Measurements from ENCODE around the gene MRPL12.

Gene MRPL12

GRCh38 chr17:81666092-81666341, 37.1 kb upstream of the MRPL12 start:
- Histone ChIP-seq H3K79me2 (ENCODE audit: low read length) (peaks cover 39% of the 10 kb centered on the region), H3K36me3 (replicated peaks; ENCODE audit: insufficient read depth, low read length) (no peaks in the 10 kb centered on the region), H3K9me3 (replicated peaks; ENCODE audit: insufficient read depth, low read length) (no peaks in the 10 kb centered on the region), H3K9me2 (replicated peaks; ENCODE audit: insufficient read depth, low read length) (no peaks in the 10 kb centered on the region), H3K27me3 (replicated peaks; ENCODE audit: insufficient read depth, low read length) (no peaks in the 10 kb centered on the region), H3F3A (ENCODE audit: insufficient read depth, low read length) (no peaks in the 10 kb centered on the region), H3K4me2 (ENCODE audit: low read depth, low read length) (peak overlapping the region; percentile 84), H3K9ac (ENCODE audit: low read length) (peak overlapping the region; percentile 97), H3K27ac (ENCODE audit: low read length) (no peak overlapping the region; the same call in 1 of the 2 replicates), H3K4me3 (ENCODE audit: low read length) (peak overlapping the region; percentile 89), H3K4me1 (ENCODE audit: low read length) (peaks cover 5% of the 10 kb centered on the region; the same call in 1 of the 2 replicates), H2AFZ (ENCODE audit: low read length) (peak overlapping the region; percentile 86), H4K20me1 (ENCODE audit: insufficient read depth, low read length) (no peaks in the 10 kb centered on the region)
- no peak for DNase-seq
- TF ChIP-seq EZH2 (optimal IDR thresholded peaks at IDR 0.05; ENCODE audit: low read depth, low read length) (no peak), EZH2phosphoT487 (IDR thresholded peaks at IDR 0.05; ENCODE audit: low read length) (no peak)
- TF ChIP-seq, protein P1, sequence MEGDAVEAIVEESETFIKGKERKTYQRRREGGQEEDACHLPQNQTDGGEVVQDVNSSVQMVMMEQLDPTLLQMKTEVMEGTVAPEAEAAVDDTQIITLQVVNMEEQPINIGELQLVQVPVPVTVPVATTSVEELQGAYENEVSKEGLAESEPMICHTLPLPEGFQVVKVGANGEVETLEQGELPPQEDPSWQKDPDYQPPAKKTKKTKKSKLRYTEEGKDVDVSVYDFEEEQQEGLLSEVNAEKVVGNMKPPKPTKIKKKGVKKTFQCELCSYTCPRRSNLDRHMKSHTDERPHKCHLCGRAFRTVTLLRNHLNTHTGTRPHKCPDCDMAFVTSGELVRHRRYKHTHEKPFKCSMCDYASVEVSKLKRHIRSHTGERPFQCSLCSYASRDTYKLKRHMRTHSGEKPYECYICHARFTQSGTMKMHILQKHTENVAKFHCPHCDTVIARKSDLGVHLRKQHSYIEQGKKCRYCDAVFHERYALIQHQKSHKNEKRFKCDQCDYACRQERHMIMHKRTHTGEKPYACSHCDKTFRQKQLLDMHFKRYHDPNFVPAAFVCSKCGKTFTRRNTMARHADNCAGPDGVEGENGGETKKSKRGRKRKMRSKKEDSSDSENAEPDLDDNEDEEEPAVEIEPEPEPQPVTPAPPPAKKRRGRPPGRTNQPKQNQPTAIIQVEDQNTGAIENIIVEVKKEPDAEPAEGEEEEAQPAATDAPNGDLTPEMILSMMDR (IDR thresholded peaks at IDR 0.05; ENCODE audit: low read length) = no peak

DNA sequence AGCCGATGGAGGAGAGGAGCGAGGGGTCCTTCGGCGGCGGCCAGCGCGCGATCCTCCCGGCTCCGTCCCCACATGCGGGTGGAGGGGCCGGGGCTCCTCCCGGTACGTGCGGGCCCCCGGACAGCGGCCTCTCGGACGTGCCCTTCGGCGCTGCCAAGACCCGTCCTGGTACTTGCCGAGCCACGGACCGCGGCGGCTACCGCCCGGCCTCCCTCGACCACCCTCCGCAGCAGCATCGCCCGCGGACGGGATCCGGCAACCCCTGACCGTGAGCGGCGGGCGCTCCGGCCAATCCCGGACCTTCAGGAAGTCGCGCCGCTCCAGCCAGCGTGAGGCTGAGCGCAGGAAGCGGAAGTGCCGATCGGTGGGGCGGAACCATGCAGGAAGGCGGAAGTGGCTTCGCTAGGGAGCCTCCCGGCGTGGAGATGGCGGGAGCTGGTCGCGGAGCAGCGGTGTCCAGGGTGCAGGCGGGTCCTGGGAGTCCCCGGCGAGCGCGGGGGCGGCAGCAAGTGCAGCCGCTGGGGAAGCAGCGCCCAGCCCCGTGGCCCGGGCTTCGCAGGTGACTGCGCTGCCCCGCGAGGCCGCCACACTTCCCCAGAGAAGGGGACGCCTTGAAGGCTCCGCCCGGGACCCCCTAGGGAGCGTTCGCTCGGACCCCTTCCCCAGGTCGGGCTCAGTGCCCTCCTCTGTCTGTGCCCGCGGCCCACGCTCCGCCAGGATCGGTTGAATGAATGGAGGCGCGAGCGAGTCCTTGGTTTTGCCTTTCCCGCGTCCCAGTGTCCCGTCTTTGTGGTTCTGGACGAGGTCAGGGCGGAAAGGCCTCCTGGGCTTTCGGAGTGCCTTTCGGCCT, 36.6 kb upstream of the MRPL12 start, which contains the start of the genes CCDC137 and OXLD1:
CCDC137 (plus strand) TSS at position 396 of the 850 bp plus-strand sequence; CDS start at position 426, 30 bp downstream.
OXLD1 (minus strand) TSS at position 264 of the 850 bp plus-strand sequence; CDS start at position 236, 28 bp downstream.
- Histone ChIP-seq H3F3A (ENCODE audit: insufficient read depth, low read length) (no peaks in the 10 kb centered on the region), H3K4me2 (ENCODE audit: low read depth, low read length) (peak within 1 kb of the TSS; percentile 98), H3K79me2 (ENCODE audit: low read length) (peaks cover 39% of the 10 kb centered on the region), H3K9me3 (replicated peaks; ENCODE audit: insufficient read depth, low read length) (no peaks in the 10 kb centered on the region), H3K9me2 (replicated peaks; ENCODE audit: insufficient read depth, low read length) (no peaks in the 10 kb centered on the region), H3K4me1 (ENCODE audit: low read length) (peaks cover 5% of the 10 kb centered on the region; the same call in 1 of the 2 replicates), H3K36me3 (replicated peaks; ENCODE audit: insufficient read depth, low read length) (no peaks in the 10 kb centered on the region), H4K20me1 (ENCODE audit: insufficient read depth, low read length) (no peaks in the 10 kb centered on the region), H3K27me3 (replicated peaks; ENCODE audit: insufficient read depth, low read length) (no peaks in the 10 kb centered on the region), H3K4me3 (ENCODE audit: low read length) (peak within 1 kb of the TSS; percentile 89), H3K27ac (ENCODE audit: low read length) (peak within 1 kb of the TSS; percentile 51), H3K9ac (ENCODE audit: low read length) (peak within 1 kb of the TSS; percentile 97), H2AFZ (ENCODE audit: low read length) (peak within 1 kb of the TSS; percentile 86)
- no peak for TF ChIP-seq EZH2 (optimal IDR thresholded peaks at IDR 0.05; ENCODE audit: low read depth, low read length)
- no peak for TF ChIP-seq EZH2phosphoT487 (IDR thresholded peaks at IDR 0.05; ENCODE audit: low read length)
- TF ChIP-seq, protein P1 (IDR thresholded peaks at IDR 0.05; ENCODE audit: low read length) = no peak
- DNase-seq = peak; percentile 97

DNA sequence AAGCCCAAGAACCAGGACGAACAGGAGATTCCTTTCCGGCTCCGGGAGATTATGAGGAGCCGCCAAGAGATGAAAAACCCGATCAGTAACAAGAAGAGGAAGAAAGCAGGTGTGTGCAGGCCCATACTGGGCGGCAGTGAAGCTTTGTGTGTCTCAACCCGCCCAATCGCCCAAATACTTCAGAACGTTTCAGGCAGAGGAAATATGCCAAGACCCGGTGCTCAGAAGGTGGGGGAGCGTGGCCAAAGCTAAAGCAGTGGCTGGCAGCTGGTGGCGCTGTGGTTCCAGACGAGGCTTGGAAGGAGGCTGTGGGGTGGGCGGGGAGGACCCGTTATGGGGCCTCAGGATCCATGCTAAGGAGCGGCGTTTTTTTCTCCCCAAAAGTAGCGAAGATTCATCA, 35.4 kb upstream of the MRPL12 start:
- Histone ChIP-seq H3K27ac (ENCODE audit: low read length) (no peak overlapping the region), H3F3A (ENCODE audit: insufficient read depth, low read length) (0 out of 2 replicates have a peak, but pooled peaks cover 1% of the 10 kb centered on the region), H2AFZ (ENCODE audit: low read length) (no peak overlapping the region), H3K4me3 (ENCODE audit: low read length) (peak overlapping the region; percentile 13; the same call in 1 of the 2 replicates), H4K20me1 (ENCODE audit: insufficient read depth, low read length) (no peaks in the 10 kb centered on the region), H3K9me2 (replicated peaks; ENCODE audit: insufficient read depth, low read length) (no peaks in the 10 kb centered on the region), H3K9me3 (replicated peaks; ENCODE audit: insufficient read depth, low read length) (no peaks in the 10 kb centered on the region), H3K4me1 (ENCODE audit: low read length) (peaks cover 5% of the 10 kb centered on the region; the same call in 1 of the 2 replicates), H3K79me2 (ENCODE audit: low read length) (peaks cover 39% of the 10 kb centered on the region), H3K9ac (ENCODE audit: low read length) (no peak overlapping the region), H3K4me2 (ENCODE audit: low read depth, low read length) (peak overlapping the region; percentile 64), H3K36me3 (replicated peaks; ENCODE audit: insufficient read depth, low read length) (no peaks in the 10 kb centered on the region), H3K27me3 (replicated peaks; ENCODE audit: insufficient read depth, low read length) (no peaks in the 10 kb centered on the region)
- no peak for DNase-seq
- TF ChIP-seq EZH2phosphoT487 (IDR thresholded peaks at IDR 0.05; ENCODE audit: low read length) (no peak), EZH2 (optimal IDR thresholded peaks at IDR 0.05; ENCODE audit: low read depth, low read length) (no peak)
- TF ChIP-seq, protein P1 (IDR thresholded peaks at IDR 0.05; ENCODE audit: low read length) = no peak

All from MM.1S (cell line).